Esophagus squamous epithelium (tissue), 5 donors: ENCODE data around the gene SCN5A. TPM values are rescaled to one million over a fixed set of nuclear protein-coding genes. Genes with fewer than 3 reads are reported as not detected.

Experiments used
- DNase-seq: peaks from one replicate; lab custom pipeline; 2025; lab: John Stamatoyannopoulos, UW
- H3K27ac ChIP-seq, 4 donors: fragments of 200-600 bp; sonication (generic); one replicate each; pipeline ENCODE4 v1.5.1; 2016 to 2019; ENCODE audit warnings: mild to moderate bottlenecking in 1 of 4
- H3K27me3 ChIP-seq, 4 donors: fragments of 200-600 bp; sonication (generic); 1 replicate in 3 of 4; 2 replicates in 1 of 4; pipeline versions ENCODE4 v1.5.1 to v1.6.0; 2017 to 2021; ENCODE audit warnings: antibody characterized with exemption in 1 of 4
- H3K36me3 ChIP-seq, 3 donors: fragments of 200-600 bp; sonication (generic); one replicate each; pipeline ENCODE4 v1.5.1; 2016 to 2019
- H3K4me1 ChIP-seq, 3 donors: fragments of 200-600 bp; sonication (generic); one replicate each; pipeline ENCODE4 v1.5.1; 2017 to 2019
- H3K4me3 ChIP-seq, 4 donors: fragments of 200-600 bp; sonication (generic); 1 replicate in 3 of 4; 2 replicates in 1 of 4; pipeline ENCODE4 v1.5.1; 2016 to 2019; ENCODE audit warnings: mild to moderate bottlenecking in 2 of 4, moderate library complexity in 1 of 4
- H3K9me3 ChIP-seq, 3 donors: fragments of 200-600 bp; sonication (generic); one replicate each; pipeline ENCODE4 v1.5.1; 2016 to 2019
- POLR2A ChIP-seq, 4 donors: fragments of 450-650 bp; IDR thresholded peaks; one replicate each; pipeline ENCODE4 v1.6.1; 2017; ENCODE audit warnings: antibody characterized with exemption in 4 of 4, mild to moderate bottlenecking in 4 of 4, moderate library complexity in 3 of 4
- WGBS, 2 donors: methylation state at CpG; one replicate each; pipeline ENCODE4 v1.1.5; 2018; 5-methylcytosine and 5-hydroxymethylcytosine counted together
- intact Hi-C: fragments of 100-400 bp; cut with DNase I; formaldehyde crosslinking; loops from one replicate; pipeline ENCODE4 v1.15.0; 2022
- total RNA-seq, 4 donors: library from RNA; depleted of rRNA; stranded (reverse); fragments of >200 nt; gene quantifications; one replicate each; pipeline ENCODE4 v1.1.0, GENCODE V29; 2016
- TF ChIP-seq, protein P1 (sequence below), 6 experiments: fragments of 450-650 bp in 4 of 6; fragments of 200-600 bp in 2 of 6; sonication (generic) in 2 of 6; IDR thresholded peaks; one replicate each; pipeline ENCODE4 v1.5.1; 2016 to 2019; ENCODE audit warnings: antibody characterized with exemption in 6 of 6, mild to moderate bottlenecking in 4 of 6, moderate library complexity in 4 of 6
- donor health status: DM: yes; HTN: yes; CAD: no.

The SCN5A gene
- total RNA-seq, 4 donors from 2014 or later, result 0.09 to 0.38 (median 0.18) TPM; not detected in 1

DNA sequence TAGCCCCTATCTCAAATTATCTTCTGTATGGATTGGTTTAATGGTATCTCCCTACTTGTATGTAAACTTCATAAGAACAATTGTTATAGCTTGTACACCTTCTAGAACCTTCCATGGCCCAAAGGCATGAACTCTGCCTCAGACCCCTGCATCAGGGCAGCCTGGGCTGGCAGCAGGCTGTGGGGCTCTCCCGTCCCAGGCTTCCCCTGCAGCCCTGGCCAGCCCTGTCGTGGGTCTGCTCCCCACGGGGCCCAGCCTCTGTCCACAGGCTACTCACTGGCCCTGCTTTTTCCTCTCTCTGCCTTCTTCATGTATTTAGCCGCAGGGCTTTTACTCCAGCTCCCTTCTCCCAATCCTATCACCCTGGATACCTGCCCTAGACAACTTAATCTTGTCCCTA lies 4.4 kb downstream of the SCN5A start:
- H3K27me3 ChIP-seq, result peaks cover 0 to 83% (median 6%) of the 10 kb centered on the region in 4 donors
- no peak overlapping the region for H3K27ac ChIP-seq
- TF ChIP-seq, protein P1, sequence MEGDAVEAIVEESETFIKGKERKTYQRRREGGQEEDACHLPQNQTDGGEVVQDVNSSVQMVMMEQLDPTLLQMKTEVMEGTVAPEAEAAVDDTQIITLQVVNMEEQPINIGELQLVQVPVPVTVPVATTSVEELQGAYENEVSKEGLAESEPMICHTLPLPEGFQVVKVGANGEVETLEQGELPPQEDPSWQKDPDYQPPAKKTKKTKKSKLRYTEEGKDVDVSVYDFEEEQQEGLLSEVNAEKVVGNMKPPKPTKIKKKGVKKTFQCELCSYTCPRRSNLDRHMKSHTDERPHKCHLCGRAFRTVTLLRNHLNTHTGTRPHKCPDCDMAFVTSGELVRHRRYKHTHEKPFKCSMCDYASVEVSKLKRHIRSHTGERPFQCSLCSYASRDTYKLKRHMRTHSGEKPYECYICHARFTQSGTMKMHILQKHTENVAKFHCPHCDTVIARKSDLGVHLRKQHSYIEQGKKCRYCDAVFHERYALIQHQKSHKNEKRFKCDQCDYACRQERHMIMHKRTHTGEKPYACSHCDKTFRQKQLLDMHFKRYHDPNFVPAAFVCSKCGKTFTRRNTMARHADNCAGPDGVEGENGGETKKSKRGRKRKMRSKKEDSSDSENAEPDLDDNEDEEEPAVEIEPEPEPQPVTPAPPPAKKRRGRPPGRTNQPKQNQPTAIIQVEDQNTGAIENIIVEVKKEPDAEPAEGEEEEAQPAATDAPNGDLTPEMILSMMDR (IDR thresholded peaks at IDR 0.05), result no peak
- TF ChIP-seq POLR2A (IDR thresholded peaks at IDR 0.05), result no peak
- H3K4me1 ChIP-seq, result peaks cover 10 to 17% (median 11%) of the 10 kb centered on the region in 3 donors
- DNase-seq, result no peak
- no peak overlapping the region for H3K4me3 ChIP-seq
- intact Hi-C loops, result no loop called here
- H3K9me3 ChIP-seq, result no peaks in the 10 kb centered on the region
- no peaks in the 10 kb centered on the region for H3K36me3 ChIP-seq
- WGBS, 2 donors, result 56 to 76% methylated on average over 4 of the region's 4 CpGs

DNA sequence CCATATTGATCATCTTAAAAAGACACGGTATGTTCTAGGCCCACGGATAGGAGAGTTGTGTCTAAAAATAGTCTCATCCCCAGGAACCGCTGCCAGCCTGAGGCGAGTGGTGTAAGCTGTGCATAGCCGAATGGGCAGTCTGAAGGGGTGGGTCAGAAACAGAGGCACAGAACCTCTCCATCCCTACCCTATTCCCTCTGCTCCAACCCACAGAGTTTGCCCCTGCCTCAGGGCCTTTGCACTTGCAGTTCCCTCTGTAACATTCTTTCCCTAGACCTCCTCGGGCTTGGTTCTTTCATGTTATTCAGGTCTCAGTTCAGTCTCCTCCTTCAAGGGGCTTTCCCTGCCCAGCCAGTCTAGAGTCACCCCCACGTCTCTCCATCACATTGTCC lies 4.8 kb downstream of the SCN5A start:
- WGBS, 2 donors, result 75 to 79% methylated on average over 7 of the region's 7 CpGs
- Histone ChIP-seq H3K27me3 (peaks cover 0 to 79% (median 6%) of the 10 kb centered on the region in 4 donors), H3K4me1 (peaks cover 7 to 12% (median 7%) of the 10 kb centered on the region in 3 donors), H3K36me3 (no peaks in the 10 kb centered on the region), H3K4me3 (no peak overlapping the region), H3K27ac (no peak overlapping the region), H3K9me3 (no peaks in the 10 kb centered on the region)
- no peak for DNase-seq
- intact Hi-C loops, result no loop called here
- TF ChIP-seq POLR2A (IDR thresholded peaks at IDR 0.05), result no peak
- TF ChIP-seq, protein P1 (IDR thresholded peaks at IDR 0.05), result no peak

DNA sequence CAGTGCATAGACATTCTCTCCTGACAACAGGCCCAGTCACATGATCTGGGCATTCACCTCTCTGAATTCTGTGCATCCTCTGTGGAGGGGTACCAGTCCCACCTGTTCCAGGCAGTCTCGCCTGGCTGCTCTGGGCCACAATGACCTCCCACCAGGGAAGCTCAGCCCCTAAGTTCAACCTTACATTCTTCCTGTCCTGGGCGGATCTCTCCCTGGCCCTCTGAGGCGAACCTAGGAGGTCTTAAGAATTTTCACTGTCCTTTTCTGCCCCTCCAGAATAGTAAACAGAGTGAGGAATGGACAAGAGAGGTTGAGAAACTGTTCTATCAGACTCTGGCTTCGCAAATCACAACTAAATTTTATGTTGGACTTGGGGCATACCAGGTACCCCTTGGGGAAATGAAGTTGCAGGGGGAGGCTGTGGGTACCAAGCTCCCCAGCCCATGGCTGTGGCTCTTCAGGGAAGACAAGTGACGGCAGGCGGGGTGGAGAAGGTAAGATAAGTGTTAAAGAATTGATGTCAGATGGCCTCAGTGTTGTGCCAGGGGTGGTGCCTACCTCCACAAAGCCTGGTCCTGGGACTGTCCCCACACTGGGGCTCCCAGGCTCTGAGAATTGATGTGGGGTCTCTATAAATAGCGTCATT lies 5.3 kb downstream of the SCN5A start:
- TF ChIP-seq, protein P1 (IDR thresholded peaks at IDR 0.05), result no peak
- no peak for TF ChIP-seq POLR2A (IDR thresholded peaks at IDR 0.05)
- 86 to 89% methylated on average over 5 to 6 of the region's 7 CpGs for WGBS, 2 donors
- intact Hi-C loops, result no loop called here
- no peaks in the 10 kb centered on the region for H3K9me3 ChIP-seq
- no peaks in the 10 kb centered on the region for H3K36me3 ChIP-seq
- H3K4me1 ChIP-seq, result peaks cover 2 to 7% (median 6%) of the 10 kb centered on the region in 3 donors
- peaks cover 0 to 74% (median 6%) of the 10 kb centered on the region in 4 donors for H3K27me3 ChIP-seq
- no peak overlapping the region for H3K27ac ChIP-seq
- DNase-seq, result no peak
- H3K4me3 ChIP-seq, result no peak overlapping the region

DNA sequence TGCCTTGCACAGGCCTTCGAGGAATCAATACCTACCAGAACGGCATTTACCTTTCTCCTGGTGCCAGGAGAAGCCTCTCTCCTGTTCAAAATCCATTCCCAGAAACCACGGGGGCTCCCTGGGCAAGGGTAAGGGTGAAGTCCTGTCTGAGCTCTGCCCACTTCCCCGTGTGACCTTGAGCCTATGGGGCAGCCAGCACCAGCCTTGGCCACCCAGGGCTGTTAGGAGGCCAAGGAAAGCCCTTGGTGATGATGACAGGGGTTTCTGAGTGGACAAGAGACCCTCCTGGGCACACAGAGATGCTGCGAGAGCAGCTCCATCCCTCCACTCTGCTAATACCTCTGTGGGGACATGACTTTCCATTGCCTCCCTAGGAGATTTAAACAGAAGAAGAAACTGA lies 5.9 kb downstream of the SCN5A start:
- H3K36me3 ChIP-seq, result no peaks in the 10 kb centered on the region
- no peak for TF ChIP-seq POLR2A (IDR thresholded peaks at IDR 0.05)
- TF ChIP-seq, protein P1 (IDR thresholded peaks at IDR 0.05), result no peak
- peaks cover 0 to 2% (median under 1%) of the 10 kb centered on the region in 3 donors for H3K4me1 ChIP-seq
- peaks cover 0 to 68% (median 4%) of the 10 kb centered on the region in 4 donors for H3K27me3 ChIP-seq
- 90% methylated on average over 2 of the region's 5 CpGs; no CpG with 5 or more reads in 1 of the 2 donors for WGBS, 2 donors
- no peak for DNase-seq
- intact Hi-C loops, result no loop called here
- H3K4me3 ChIP-seq, result no peak overlapping the region
- no peaks in the 10 kb centered on the region for H3K9me3 ChIP-seq
- H3K27ac ChIP-seq, result no peak overlapping the region

DNA sequence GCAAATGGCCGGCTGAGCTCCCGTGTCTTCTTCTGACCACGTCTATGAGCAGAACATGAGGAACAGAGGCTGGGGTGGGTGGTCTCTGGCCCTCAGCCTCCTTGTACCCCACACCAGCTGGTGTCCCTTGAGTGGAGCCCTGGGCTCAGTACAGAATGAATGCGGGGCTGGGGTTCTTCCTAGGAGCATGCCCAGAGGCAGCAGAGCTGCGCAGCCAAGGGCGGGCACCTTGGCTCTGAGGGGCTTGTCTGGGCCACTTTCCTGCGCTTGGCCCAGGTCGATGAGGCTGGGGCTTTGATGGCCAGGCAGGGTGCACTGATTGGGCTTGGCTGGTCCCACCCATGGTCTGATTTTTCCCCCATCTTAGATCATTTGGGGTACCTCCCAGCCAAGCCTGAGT lies 6.4 kb downstream of the SCN5A start:
- no peaks in the 10 kb centered on the region for H3K9me3 ChIP-seq
- H3K36me3 ChIP-seq, result no peaks in the 10 kb centered on the region
- H3K27ac ChIP-seq, result no peak overlapping the region
- no peak for TF ChIP-seq POLR2A (IDR thresholded peaks at IDR 0.05)
- TF ChIP-seq, protein P1 (IDR thresholded peaks at IDR 0.05), result no peak
- no peak overlapping the region for H3K4me3 ChIP-seq
- DNase-seq, result no peak
- intact Hi-C loops, result no loop called here
- WGBS, 2 donors, result no CpG with 5 or more reads among the region's 8 CpGs
- H3K4me1 ChIP-seq, result no peaks in the 10 kb centered on the region
- peaks cover 0 to 63% (median 3%) of the 10 kb centered on the region in 4 donors for H3K27me3 ChIP-seq
